HFF-Myc (cell line): ENCODE measurements around the gene GTF3A.

Experiments used
- DNase-seq: peaks from one replicate; pipeline ENCODE4 v3.0.0-alpha.2; 2011; ENCODE audit warnings: low read depth; ENCODE audit errors: extremely low read depth
- H3K4me3 ChIP-seq: replicated peaks from 2 replicates; pipeline ENCODE4 v1.5.1; 2011; ENCODE audit warnings: low read depth, mild to moderate bottlenecking, control low read depth, low read length
- TF ChIP-seq, protein P1 (sequence below): IDR thresholded peaks from 2 replicates; pipeline ENCODE4 v1.5.1; 2012; ENCODE audit warnings: mild to moderate bottlenecking, low read depth, low read length, control low read depth; ENCODE audit errors: missing control alignments

The GTF3A gene

DNA sequence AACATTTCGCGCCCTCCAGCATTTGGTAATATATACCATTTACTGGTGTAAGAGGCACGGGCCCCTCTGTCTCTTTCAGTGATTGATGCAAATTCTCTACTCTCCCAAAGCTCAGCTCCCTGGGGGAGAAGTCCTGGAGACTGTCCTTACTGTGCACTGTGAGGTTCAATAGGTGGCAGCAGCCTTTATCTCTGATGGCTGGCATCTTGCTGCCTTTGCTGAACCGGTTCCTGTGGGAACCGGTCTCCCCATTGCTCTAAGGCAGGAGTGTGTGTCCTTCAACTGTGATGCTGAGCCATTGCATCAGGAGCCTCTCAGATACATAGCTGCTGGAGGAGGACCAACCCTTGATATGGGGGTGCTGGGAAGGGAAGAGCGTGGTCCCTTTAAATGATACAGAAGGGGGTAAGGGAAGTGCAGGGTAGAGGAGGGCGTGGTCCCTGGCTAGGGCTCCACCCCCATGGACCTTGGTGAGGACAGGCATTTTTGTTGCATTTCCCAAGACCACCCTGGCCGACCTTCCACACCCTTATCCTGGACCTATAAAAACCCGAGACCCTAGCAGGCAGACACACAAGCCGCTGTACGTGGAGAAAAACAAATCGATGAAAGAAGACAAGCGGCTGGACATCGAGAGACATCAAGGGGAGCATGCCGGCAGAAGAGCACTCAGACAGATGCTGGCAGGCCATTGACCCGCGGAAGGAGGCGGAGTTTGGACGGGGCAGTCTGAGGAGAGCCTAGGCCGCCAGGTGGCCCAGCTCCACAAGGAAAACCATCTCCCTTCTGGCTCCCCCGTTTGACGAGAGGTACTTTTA is 41.1 kb upstream of the GTF3A start:
- TF ChIP-seq, protein P1, sequence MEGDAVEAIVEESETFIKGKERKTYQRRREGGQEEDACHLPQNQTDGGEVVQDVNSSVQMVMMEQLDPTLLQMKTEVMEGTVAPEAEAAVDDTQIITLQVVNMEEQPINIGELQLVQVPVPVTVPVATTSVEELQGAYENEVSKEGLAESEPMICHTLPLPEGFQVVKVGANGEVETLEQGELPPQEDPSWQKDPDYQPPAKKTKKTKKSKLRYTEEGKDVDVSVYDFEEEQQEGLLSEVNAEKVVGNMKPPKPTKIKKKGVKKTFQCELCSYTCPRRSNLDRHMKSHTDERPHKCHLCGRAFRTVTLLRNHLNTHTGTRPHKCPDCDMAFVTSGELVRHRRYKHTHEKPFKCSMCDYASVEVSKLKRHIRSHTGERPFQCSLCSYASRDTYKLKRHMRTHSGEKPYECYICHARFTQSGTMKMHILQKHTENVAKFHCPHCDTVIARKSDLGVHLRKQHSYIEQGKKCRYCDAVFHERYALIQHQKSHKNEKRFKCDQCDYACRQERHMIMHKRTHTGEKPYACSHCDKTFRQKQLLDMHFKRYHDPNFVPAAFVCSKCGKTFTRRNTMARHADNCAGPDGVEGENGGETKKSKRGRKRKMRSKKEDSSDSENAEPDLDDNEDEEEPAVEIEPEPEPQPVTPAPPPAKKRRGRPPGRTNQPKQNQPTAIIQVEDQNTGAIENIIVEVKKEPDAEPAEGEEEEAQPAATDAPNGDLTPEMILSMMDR = no peak
- no peak for DNase-seq
- H3K4me3 ChIP-seq = no peak overlapping the region

DNA sequence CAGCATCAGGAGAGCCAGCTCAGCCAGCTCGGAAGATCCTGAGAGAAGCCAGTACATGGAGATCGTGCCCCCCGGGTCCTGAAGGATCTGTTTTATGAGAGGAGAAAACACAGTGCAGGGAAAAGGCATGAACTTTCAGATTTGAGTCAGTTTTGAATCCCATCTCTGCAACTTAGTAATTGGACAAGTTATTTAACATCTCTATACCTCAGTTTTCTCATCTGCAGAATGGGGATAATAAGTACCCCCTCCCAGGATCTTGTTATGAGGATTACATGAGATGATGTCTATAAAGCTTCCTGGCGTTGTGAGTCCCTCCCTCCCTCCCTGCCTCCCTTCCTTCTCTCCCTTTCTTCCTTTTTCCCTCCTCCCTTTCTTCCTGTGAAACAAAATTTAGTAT is 40.1 kb upstream of the GTF3A start:
- no peak overlapping the region for H3K4me3 ChIP-seq
- TF ChIP-seq, protein P1 = no peak
- DNase-seq = no peak

DNA sequence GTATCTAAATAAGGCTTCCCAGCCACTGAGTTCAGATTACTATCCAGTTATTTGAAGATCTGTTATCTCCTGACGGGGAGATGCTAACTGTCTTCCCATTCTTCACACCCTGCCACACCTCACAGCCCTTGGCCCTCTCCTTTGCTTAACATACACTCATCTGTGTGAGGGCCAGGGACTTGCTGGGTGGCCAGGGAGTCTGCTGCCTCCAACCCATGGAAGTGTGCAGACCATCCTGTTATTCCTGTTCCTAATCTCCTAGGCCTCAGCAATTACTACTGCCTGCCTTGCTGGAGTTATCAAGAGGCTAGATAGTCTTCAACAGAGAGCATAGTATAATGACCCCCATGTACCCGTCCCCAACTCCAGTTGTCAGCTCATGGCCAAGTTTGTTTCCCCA is 36.2 kb upstream of the GTF3A start:
- H3K4me3 ChIP-seq = no peak overlapping the region
- TF ChIP-seq, protein P1 = no peak
- no peak for DNase-seq

DNA sequence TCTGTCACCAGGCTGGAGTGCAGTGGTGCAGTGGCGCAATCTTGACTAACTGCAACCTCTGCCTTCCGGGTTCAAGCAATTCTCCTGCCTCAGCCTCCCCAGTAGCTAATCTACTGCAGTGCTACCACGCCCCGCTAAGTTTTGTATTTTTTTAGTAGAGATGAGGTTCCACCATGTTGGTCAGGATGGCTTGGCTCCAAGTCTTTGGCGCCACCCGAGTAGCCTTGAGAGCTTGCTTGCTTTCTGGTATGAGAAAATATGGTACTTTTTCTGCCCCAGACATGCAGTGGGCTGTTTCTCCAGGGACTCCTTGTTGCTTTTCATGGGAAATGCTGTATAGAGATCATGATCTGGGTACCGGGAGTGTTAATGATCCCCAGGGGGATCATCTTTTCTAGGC is 34.5 kb upstream of the GTF3A start:
- H3K4me3 ChIP-seq = no peak overlapping the region
- DNase-seq = no peak
- TF ChIP-seq, protein P1 = no peak

DNA sequence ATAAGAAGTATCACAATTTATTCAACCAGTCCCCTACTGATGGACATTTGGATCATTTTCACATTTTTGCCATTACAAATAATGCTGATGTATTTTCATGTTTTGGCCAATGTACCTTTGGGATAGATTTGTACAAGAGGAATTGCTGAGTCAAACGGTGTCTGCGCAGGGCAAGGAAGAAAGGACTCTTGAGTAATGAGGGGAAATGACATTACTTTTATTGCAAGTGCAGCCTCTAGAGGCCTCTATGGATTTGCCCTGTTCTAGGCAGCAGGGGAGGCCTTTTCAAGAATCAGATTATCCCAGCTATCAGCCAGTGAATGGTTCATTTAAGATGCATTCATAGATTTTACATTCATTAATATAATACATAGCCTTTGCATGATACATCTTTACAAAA is 32.9 kb upstream of the GTF3A start:
- DNase-seq = no peak
- TF ChIP-seq, protein P1 = no peak
- H3K4me3 ChIP-seq = no peak overlapping the region

DNA sequence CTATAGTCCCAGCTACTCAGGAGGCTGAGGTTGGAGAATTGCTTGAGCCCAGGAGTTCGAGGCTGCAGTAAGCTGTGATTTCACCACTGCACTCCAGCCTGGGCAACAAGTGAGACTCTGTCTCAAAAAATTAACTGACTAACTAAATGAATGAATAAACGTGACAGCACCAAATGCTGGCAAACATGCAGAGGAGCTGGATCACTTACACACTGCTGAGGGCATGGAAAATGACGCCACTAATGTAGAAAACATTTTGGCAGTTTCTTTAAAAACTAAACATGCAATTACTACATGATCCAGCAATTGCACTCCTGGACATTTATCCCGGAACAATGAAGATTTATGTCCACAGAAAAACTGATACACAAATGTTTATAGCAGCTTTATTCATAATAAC is 31.3 kb upstream of the GTF3A start:
- no peak overlapping the region for H3K4me3 ChIP-seq
- TF ChIP-seq, protein P1 = no peak
- DNase-seq = no peak

DNA sequence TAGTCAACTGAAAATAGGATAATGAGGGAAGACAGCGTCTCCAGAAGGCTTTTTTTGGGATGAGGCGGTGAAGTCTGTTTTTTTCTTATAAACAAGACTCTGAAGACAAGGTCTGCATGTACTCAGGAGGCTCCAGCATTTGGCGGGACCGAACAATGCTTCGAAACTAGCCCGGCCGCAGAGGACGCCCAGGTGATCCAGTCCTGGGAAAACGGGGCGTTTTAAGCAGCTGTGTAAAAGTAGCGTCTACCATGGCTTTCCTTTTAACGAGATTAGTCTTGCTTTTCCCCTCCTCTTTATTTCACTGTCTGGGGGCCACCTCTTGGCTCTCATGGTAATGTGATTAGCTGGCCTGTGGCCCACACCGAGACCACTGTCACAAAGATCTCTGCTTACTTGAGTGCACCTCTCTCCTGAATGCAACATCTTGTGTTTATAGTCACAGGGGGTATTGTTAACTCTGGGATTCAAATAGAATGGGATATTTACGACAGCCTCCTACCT is 29.4 kb upstream of the GTF3A start:
- TF ChIP-seq, protein P1 = no peak
- DNase-seq = no peak
- no peak overlapping the region for H3K4me3 ChIP-seq
